Measurements from ENCODE around the gene TBC1D32.

DNA sequence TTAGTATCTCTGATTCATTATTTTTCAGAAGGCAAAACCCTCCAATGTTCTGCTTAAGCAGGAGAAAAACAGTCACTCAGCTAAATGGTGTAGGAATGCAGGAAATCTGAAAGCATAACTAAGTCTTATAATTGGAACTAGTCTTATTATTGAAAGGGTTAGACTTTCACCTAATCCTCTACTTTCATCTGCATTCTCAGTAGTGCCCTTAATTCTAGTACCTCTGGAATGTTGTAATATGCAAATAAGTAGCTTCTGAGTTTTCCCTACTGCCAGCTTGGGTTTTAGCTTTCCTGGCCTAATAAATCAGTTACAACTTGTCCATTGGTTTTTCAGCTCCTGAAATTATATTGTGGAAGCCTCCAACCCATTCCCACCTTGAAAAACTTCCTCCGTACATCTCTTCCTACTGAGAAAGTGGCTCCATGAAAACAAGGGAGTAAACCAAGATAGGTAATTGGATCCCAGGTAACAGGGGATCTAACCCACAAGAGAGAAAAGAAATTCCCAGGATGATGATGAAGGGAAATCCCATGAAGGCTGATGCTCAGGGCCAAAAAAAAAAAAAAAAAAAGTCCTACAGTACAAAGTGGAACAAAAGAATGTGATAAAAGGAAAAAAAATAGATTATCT, 147.0 kb downstream of the TBC1D32 start:
- no peak for TF ChIP-seq POLR2AphosphoS5 (IDR thresholded peaks at IDR 0.05; ENCODE audit: low read depth, low read length)
- TF ChIP-seq POLR2A (IDR thresholded peaks at IDR 0.05; ENCODE audit: low read depth, low read length), result no peak
- no peak for TF ChIP-seq TAF1 (IDR thresholded peaks at IDR 0.05; ENCODE audit: borderline replicate concordance, low read depth, low read length)
